Non-pigmented ciliary epithelial cell (primary cell): ENCODE data around the gene CCDC187.

Experiments used
- DNase-seq: peaks from one replicate; pipeline ENCODE4 v3.0.0-alpha.2; 2010; ENCODE audit warnings: low read depth

The CCDC187 gene

GRCh38 chr9:136225366-136225747, 78.5 kb downstream of the CCDC187 start:
- no peak for DNase-seq

DNA sequence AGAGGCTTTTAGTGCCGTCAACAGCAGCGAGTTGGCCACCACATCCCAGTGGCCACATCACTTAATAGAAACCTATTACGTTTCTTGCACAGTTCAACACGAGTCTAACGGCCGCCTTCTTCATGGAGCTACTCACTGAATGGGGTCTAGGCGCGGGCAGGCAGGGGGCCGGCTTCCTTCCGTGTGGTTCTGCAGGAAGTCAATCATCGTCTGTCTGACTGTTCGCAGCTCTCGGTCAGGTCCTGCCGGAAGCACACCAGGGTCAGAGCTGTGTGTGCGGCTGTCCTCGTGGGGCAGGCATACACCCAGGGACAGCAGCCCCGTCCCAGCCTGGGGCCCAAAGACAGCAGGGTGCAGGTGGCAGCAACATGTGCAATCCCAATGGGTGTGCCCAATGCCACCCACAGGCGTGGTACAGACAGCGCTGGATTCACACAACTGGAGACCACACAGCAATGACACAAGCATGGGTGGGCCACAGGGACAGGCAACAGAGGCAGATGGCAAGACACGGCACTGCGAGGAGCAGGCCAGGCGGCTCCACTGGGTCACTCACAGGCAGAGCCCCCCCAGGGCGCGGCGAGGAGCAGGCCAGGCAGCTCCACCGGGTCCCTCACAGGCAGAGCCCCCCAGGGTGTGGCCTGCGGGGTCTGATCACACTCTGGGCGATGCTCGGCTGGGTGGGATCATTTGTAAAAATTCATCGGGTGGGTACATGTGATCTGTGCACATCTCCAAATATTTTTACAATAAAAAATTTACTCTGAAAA, 79.8 kb downstream of the CCDC187 start:
- no peak for DNase-seq

DNA sequence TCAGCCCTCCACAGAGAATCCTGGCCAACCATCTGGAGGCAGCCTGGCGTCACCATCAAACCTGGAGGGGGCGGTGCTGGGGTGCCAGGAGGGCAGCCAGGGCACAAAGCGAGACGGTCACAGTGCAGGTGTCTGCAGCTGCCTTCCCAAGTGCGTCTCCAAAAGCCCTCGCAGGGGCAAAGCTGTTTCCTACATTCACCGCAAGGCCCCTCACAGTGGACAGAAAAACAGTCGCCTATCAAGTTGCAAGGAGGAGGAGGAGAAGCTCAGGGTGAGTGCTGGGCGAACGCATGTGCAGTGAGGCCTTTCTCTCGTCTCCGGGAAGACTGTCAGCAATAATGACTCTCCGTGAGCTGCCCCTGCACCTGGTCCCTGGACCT, 81.0 kb downstream of the CCDC187 start:
- no peak for DNase-seq

DNA sequence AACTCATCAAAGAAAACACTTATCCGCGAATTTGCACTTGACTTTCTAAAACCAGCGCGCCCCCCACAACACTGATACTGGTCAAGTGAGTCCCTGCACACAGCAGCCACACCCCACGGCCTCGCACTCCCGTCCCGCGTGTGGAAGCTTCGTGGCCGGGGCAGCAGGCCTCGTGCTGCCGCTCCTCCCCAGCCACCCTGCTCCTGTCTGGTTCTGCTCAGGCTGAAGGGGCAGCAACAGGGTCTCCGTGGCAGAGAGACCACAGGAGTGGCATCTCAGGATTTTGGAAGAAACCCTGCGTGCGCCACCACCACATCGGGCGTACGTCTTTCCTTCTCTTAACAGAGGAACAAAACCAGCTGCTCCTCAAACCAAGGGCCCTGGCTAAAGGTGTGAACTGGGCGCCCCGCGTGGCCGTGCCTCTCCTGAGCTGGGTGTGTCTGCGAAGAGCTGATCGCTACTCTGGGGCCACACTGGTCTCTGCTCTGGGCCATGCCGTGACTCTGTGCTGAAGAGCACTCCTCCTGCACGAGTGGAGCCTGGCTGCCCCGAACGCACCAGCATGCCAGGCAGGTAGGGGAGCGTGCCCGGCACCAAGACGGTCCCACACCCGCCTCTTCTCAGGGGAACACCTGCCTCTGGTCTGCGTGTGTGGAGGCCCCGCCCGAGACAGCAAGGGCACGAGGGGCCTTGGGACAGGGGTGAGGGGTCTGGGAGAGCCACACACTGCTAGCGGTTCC, 81.6 kb downstream of the CCDC187 start:
- DNase-seq = no peak

GRCh38 chr9:136220017-136220729, 83.7 kb downstream of the CCDC187 start:
- DNase-seq = no peak

GRCh38 chr9:136219276-136219675, 84.6 kb downstream of the CCDC187 start:
- peak; percentile 15 for DNase-seq

GRCh38 chr9:136218673-136219072, 85.2 kb downstream of the CCDC187 start:
- no peak for DNase-seq

- DNase-seq = no peak
Measured at GRCh38 chr9:136218271-136218670, 85.6 kb downstream of the CCDC187 start.

- DNase-seq = no peak
Measured at GRCh38 chr9:136216541-136217244, 87.2 kb downstream of the CCDC187 start.

DNA sequence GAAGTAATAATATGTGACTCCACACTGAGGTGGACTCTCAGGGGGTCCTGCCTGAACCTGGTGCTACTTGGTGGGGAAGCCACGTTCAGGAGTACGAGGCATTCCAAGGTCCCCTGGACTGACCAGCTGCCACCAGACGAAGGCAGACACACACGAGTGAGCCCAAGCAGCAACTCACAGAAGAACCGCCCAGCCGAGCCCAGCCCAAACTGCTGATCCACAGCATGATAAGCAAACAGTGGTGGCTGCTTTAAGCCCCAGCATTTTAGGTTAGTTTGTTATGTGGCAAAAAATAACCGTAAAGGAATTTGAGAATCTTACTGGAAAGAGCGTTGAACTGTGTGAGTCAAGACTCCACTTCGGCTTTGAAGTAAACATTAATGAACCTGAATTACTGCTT, 90.2 kb downstream of the CCDC187 start:
- DNase-seq = no peak

- no peak for DNase-seq
Measured at GRCh38 chr9:136212345-136212950, 91.4 kb downstream of the CCDC187 start.

DNA sequence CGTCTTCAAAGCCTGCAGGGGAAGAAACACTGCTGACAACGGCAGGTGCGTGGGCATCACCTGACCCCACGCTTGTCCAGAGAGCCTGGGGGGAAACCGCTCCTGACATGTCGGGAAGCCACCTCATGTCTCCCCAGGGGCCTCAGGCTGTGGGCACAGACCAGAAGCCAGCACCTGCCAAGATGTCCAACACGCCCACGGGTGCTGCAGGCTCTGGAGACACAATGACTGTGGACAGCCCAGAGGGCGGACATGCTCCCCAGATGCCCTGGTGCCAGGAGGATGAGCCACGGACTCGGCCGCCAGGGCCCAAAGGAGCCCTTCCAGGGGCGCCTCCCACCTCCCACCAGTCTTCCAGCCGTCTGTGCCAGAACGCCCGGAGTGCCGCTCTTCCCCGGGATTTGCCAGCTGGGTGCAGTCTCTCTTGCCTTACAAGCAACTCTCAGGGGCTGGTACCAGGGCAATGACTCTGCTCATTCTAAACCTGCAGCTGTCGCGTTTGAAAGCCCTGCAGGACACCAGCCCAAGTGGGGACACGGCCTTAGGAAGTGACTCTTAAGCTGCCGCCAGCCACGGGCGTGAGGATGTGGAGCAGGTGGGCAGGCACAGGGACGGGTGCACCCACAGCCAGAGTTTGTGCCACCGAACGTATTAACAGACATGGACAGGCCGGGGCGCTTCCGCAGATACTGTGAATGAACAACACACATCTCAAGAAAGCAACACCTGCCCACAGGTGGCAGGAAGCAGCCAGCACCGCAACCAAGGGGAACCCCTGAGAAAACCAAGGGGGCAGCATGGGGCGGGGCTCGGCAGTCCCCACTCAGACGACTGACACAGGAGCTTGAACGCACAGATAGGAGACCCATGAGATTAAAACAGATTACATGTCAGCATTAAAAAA, 92.2 kb downstream of the CCDC187 start:
- DNase-seq = no peak

DNA sequence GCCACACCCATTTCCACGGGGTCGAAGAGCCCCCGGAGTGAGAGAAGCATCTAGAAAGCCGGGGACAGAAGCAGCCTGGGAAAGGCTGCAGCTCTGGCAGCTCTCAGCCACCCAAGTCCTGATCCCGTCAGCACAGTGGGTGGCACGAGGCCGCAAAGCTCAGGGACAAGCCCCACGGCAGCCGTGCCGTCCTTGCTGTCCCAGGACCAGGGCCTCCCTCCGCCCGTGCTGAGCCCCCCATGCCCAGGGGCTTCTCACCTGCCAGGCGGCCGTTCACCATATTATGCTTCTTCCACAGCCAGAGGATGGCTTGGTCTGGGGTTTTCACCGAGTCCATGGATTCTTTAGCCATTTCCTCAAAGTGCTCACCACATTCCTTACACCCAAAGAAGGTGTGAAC, 92.9 kb downstream of the CCDC187 start:
- no peak for DNase-seq

GRCh38 chr9:136210276-136210675, 93.6 kb downstream of the CCDC187 start:
- no peak for DNase-seq

DNA sequence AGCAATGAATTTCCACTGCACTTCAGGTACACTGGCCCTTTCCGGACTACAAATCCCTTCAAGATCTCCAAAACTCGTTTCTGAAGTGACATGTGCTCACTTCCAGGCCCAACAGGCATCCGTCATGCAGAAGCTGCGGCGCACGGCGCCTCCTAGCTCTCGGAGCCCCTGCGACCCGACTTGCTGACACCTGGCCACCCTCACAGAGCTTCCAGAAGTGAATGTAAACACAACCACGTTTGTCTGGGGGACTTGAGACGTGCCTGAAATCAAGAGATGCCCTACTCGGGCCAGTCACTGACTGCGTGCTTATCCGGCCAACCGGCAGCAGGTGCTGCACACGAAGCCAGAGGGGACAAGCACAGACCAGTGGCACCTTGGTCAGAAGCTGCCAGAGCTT, 94.1 kb downstream of the CCDC187 start:
- DNase-seq = no peak

GRCh38 chr9:136209232-136209631, 94.7 kb downstream of the CCDC187 start:
- DNase-seq = no peak

GRCh38 chr9:136208675-136209074, 95.2 kb downstream of the CCDC187 start:
- DNase-seq = no peak

DNA sequence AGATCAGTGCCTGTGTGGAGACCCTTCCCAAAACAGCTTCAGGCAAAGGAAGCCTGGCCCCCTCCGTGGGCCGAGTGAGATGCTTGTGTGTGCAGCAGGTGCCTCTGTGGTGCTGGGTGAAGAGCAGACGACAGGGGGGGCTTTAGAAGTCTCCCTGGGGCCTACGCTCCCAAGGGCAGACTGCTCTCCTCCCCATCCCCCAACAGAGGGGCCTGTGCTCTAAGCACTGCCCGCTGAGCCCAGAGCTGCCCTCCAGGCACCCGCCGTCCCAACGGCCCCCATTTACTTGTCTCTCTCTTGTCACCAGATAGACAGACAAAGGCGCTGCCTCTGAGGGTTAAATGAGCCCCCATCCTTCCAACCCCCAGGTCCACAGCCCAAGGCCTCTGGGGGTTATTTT, 96.3 kb downstream of the CCDC187 start:
- no peak for DNase-seq

DNA sequence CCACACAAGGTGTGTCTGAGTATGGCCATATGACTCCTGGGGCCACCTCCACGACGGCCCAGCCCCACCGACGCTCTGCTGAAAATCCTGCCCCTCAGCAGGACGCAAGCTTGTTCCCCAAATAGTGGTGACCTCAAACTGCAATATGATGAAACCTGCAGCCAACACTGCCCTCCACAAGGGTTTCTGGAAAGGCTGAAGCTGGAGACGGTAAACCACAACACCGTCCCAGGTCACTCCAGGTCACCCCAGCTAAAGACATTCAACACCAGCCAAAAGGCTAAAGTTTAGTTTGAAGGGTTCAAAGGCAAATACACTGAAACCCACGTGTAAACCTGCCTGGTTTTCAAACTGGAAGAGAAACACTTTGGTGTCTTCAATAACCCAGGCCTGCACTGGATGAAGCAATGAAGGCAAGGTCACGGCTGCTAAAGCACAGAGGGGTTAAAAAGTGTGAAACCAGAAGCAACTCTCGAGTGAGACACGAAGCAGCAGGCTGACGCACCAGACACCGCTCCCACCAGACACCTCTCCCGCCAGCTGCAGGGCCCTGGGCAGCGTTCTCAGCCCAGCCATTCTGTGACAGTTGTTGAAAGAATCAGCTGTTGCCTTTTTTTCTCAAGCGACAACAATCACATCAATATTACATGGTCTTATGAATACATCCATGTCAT, 97.2 kb downstream of the CCDC187 start:
- no peak for DNase-seq

GRCh38 chr9:136205707-136205992, 98.2 kb downstream of the CCDC187 start:
- DNase-seq = no peak
